Transverse colon (tissue), 4 donors: ENCODE measurements around the gene PF4V1.

Source experiments
- EP300 ChIP-seq: sonication (generic); formaldehyde crosslinking; IDR thresholded peaks from one replicate; pipeline ENCODE4 v1.6.1; 2017; ENCODE audit warnings: antibody characterized with exemption, low read depth
- POLR2A ChIP-seq: fragments of 450-650 bp; IDR thresholded peaks from one replicate; pipeline ENCODE4 v1.6.1; 2016; ENCODE audit warnings: antibody characterized with exemption, mild to moderate bottlenecking, moderate library complexity
- POLR2AphosphoS5 ChIP-seq, 3 donors: sonication (generic); formaldehyde crosslinking; IDR thresholded peaks; one replicate each; pipeline ENCODE4 v1.6.1; 2016; ENCODE audit warnings: antibody characterized with exemption in 3 of 3
- TF ChIP-seq, protein P1 (sequence below), 5 experiments: fragments of 200-600 bp in 3 of 5; fragments of 450-650 bp in 2 of 5; sonication (generic) in 3 of 5; IDR thresholded peaks; 1 replicate in 2 of 5; 2 replicates in 3 of 5; pipeline ENCODE4 v1.5.1; 2016 to 2017; ENCODE audit warnings: antibody characterized with exemption in 5 of 5, inconsistent platforms in 3 of 5, mild to moderate bottlenecking in 2 of 5, moderate library complexity in 1 of 5

DNA sequence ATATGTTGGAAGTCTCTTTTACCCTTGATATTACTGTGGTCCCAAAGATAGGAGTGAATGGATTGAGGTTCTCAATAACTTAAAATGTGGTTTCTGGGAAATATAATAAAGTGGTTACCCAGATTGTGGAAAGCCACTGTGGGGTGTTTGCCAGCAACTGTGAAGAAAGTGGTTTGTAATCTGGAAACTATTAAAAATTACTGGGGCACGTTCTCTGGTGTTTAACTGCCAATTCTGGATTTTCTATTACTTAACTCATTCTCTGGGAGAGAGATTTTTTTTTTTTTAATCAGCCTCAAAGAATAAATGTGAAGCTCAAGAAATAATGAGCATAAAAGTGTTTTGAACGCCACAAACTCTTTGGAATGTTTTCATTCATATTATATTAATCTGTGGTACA, 21.5 kb upstream of the PF4V1 start:
- TF ChIP-seq POLR2AphosphoS5 (IDR thresholded peaks at IDR 0.05) (no peak), EP300 (no peak), POLR2A (no peak)
- TF ChIP-seq, protein P1, sequence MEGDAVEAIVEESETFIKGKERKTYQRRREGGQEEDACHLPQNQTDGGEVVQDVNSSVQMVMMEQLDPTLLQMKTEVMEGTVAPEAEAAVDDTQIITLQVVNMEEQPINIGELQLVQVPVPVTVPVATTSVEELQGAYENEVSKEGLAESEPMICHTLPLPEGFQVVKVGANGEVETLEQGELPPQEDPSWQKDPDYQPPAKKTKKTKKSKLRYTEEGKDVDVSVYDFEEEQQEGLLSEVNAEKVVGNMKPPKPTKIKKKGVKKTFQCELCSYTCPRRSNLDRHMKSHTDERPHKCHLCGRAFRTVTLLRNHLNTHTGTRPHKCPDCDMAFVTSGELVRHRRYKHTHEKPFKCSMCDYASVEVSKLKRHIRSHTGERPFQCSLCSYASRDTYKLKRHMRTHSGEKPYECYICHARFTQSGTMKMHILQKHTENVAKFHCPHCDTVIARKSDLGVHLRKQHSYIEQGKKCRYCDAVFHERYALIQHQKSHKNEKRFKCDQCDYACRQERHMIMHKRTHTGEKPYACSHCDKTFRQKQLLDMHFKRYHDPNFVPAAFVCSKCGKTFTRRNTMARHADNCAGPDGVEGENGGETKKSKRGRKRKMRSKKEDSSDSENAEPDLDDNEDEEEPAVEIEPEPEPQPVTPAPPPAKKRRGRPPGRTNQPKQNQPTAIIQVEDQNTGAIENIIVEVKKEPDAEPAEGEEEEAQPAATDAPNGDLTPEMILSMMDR (IDR thresholded peaks at IDR 0.05) = no peak
